Measurements from ENCODE around the gene MAS1L.

GRCh38 chr6:29510746-29511300 lies 23.1 kb upstream of the MAS1L start:
- TF ChIP-seq TAF1 (conservative IDR thresholded peaks at IDR 0.05) (no peak), YY1 (IDR thresholded peaks at IDR 0.05) (no peak), CTCF (IDR thresholded peaks at IDR 0.05; ENCODE audit: low read depth, low read length, missing input control) (no peak), ATF3 (IDR thresholded peaks at IDR 0.05) (no peak), SP1 (IDR thresholded peaks at IDR 0.05) (no peak), HNF4G (IDR thresholded peaks at IDR 0.05) (no peak), RAD21 (IDR thresholded peaks at IDR 0.05) (no peak), EGR1 (IDR thresholded peaks at IDR 0.05; ENCODE audit: low read depth in 2 of 2) (no peak), REST (IDR thresholded peaks at IDR 0.05) (no peak), JUND (IDR thresholded peaks at IDR 0.05) (no peak), RXRA (IDR thresholded peaks at IDR 0.05) (no peak), GABPA (IDR thresholded peaks at IDR 0.05 in 1 of 2, conservative IDR thresholded peaks at IDR 0.05 in 1 of 2) (no peak)
- TF ChIP-seq, protein P1, sequence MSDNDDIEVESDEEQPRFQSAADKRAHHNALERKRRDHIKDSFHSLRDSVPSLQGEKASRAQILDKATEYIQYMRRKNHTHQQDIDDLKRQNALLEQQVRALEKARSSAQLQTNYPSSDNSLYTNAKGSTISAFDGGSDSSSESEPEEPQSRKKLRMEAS (IDR thresholded peaks at IDR 0.05) = no peak

Data from liver (tissue), 3 donors.